Loucy (cell line): ENCODE results near the gene RNASE8.

Experiments
- EZH2phosphoT487 ChIP-seq: fragments of 200-600 bp; IDR thresholded peaks from 2 replicates; pipeline ENCODE4 v1.6.1; 2018; ENCODE audit warnings: antibody characterized with exemption, mild to moderate bottlenecking, moderate library complexity, borderline replicate concordance
- TF ChIP-seq, protein P1 (sequence below): fragments of 200-600 bp; sonication (generic); conservative IDR thresholded peaks from 2 replicates; pipeline ENCODE4 v1.5.1; 2014; ENCODE audit warnings: mild to moderate bottlenecking, antibody characterized with exemption, low read length

DNA sequence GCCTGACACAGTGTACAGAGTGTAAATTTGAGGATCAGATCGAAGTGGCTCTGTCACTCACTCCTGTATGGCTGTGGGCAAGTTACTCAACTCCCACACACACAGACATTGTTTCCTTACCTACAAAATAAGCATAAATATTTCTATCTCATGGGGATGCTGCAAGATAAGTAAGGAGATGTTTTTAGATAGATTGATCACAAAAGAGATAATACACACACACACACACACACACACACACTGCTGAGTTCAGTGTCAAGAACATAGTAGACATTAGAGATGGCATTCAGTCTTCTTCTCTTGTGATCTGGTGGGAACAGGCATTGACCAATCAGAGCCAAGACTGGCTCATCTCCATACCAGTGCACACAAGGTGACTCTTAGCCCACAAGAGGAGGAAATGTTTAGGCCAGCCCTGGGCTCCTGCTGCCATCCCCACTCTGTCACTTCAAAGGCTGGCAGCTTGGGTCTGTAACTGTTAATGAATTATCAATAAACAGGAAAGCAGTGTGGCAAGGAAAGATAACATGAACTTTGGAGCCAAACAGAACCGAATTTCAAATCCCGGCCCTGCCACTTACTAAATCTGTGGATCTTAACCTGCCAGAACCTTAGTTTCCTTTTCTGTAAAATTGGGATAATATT lies 3.4 kb upstream of the RNASE8 start:
- TF ChIP-seq, protein P1, sequence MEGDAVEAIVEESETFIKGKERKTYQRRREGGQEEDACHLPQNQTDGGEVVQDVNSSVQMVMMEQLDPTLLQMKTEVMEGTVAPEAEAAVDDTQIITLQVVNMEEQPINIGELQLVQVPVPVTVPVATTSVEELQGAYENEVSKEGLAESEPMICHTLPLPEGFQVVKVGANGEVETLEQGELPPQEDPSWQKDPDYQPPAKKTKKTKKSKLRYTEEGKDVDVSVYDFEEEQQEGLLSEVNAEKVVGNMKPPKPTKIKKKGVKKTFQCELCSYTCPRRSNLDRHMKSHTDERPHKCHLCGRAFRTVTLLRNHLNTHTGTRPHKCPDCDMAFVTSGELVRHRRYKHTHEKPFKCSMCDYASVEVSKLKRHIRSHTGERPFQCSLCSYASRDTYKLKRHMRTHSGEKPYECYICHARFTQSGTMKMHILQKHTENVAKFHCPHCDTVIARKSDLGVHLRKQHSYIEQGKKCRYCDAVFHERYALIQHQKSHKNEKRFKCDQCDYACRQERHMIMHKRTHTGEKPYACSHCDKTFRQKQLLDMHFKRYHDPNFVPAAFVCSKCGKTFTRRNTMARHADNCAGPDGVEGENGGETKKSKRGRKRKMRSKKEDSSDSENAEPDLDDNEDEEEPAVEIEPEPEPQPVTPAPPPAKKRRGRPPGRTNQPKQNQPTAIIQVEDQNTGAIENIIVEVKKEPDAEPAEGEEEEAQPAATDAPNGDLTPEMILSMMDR: no peak
- no peak for TF ChIP-seq EZH2phosphoT487
